ENCODE measurements around the gene PPDPF.
"Not testable (repeated sequence)": the region's sequence is repeated elsewhere in the genome, so short reads cannot be mapped to it uniquely, and the experiment has no call there.

Gene PPDPF, protein sequence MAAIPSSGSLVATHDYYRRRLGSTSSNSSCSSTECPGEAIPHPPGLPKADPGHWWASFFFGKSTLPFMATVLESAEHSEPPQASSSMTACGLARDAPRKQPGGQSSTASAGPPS

DNA sequence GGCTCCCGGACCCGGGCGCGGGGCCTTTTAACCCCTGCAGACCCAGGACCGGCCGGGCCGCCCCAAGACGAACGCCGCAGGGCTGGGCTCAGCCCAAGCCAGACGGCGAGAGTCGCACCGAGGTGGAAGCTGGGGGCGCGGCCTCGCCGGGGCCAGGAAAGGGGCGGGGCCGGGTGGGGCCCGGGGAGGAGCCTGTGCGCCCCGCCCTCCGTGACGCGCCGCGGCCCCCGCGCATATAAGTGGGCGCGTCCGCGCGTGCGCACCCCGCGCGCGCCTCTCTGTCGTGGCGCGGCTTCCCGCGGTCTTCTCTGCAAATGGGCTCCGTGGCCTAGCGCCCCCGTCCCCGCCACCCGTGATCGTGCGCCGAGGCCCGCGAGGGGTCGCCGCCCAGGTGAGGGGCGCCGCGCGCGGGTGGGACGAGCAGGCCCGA lies at the start of gene PPDPF:
Gene PPDPF, plus strand, starts transcription at position 262 of the 430 bp plus-strand sequence. CDS start 544 bp downstream, outside the sequence.
- peak; percentile 47 to 80 for DNase-seq

- DNase-seq = no peak
Observed at GRCh38 chr20:63471002-63471716, 49.4 kb upstream of the PPDPF start.

DNA sequence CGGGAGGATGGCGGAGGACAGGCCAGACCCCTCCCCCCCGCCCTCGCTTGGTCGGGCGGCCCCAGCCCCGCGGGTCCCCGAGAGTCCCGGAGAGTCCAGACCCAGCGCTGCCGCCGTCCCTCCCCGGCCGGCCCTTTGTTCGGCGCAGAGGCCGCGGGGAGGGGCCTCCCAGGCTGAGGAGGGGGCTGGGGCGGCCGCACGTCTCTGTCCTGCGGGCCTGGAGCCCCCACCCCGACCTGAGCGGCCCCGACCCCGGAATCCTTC lies 48.9 kb upstream of the PPDPF start:
- DNase-seq = no peak

- no peak for DNase-seq
Observed at GRCh38 chr20:63471981-63472831, 48.4 kb upstream of the PPDPF start, which contains the start of gene KCNQ2. Gene KCNQ2, minus strand, starts transcription at chr20:63472655. Its CDS starts 192 bp downstream, at chr20:63472463.

GRCh38 chr20:63472862-63473390 lies 47.6 kb upstream of the PPDPF start:
- no peak for DNase-seq

- no peak for DNase-seq
Observed at GRCh38 chr20:63473555-63474449, 46.8 kb upstream of the PPDPF start.

DNA sequence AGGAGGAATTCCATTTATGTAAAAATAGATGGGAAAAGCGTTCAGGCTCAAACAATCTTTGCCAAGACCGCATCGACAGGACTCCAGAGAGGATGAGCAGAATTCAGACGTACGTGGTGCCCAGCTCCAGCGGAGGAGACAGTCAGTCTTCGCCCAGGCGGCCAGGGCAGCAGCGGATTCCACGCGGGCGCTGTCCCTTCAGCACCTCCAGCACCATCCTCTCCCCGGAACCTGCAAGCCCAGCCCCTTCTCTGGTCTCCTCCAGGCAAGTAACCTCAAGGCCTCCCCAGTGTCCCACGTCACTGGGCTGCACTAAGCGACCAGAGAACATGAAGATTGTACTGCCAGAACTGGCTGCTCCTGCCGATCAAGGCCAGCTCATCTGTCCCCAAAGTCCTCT lies 45.4 kb upstream of the PPDPF start:
- no peak for DNase-seq

DNA sequence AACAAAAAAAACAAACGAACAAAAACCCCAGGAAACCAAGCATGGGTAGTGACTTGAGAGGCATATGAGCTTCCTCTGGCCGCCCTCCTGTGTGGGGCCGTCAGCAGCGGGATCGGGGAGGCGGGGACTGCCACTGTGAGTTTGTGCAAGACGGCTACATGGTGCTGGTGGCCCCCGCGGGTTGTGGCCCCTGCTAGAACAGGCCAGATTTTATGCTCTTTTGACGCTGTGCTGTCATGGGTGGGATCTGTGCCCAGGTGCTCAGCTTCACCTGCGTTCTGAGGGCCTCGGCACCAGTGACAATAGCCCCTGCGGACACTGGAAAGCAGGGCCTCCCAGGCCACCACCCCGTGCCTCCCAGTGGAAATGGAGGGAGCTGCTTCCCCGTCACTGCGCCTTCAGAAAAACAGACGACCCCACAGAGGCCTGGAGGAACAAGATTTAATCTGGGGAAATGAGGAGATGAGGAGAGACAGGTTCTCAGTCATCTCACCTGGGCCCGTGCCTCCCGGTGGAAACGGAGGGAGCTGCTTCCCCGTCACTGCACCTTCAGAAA lies 43.4 kb upstream of the PPDPF start:
- DNase-seq = no peak

GRCh38 chr20:63477944-63478343 lies 42.6 kb upstream of the PPDPF start:
- no peak for DNase-seq

DNA sequence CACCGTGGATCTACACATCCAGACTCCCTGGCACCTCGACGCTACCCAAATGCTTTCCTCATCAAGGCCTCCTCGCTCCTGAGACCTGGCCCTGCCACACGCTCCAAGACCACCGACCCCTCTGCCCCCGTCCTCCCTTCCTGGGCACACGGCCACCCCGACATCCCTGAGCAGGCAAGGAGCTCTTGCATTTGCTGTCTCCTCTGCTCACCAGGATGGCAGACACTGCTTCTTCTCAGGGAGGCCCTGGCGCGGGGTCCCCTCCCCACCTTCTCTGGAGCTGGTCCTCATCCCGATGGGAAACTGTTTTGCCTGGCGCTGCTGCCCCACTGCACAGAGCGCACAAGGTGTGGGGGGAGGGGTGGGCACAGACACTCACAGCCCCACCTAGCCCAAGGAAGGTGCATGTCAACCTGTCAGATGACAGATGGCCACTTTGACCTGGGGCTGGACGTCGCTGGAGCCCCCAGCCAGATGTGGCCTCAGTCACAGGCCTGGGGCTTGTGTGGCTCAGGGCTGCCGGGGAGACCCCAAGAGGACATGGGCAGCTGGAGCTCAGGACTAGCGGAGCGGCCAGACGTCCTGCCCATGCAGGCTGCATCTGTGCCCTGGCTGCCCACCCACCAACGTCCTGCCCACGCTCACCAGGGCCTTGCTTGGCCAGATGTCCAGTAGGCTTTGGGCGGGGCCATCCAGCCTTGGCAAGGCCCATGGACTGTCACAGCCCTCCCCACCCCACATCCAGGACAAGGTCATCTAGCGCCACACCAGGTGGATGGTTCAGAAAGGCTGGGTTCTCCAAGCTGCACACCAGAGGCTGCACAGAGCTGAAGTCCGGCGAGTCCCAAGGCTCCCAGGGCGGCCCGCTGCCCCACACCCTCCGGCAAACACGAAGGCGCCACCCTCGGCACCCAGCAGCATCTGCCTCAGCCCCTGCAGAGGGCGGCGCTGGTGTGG lies 41.9 kb upstream of the PPDPF start:
- no peak for DNase-seq

GRCh38 chr20:63479695-63480419 lies 40.7 kb upstream of the PPDPF start:
- not testable (repeated sequence) for DNase-seq

DNA sequence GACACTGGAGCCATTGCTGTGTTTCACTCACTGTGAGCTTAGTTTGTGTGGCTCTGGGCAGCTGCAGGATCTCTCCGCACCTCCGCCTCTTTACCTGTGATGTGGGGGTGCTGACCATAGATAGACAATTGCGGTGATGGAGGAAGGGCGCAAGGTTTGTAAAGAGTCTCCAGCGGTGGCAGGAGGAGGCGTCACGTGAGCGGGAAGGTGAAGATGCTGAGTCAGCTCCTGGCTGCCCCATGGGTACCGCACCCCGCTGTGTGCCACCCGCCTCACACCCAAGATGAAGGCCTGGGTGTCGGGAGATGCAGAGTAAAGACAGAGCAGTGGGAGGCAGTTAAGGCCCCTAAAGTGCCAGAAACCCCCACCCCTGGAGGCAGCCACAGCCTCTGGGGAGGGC lies 39.1 kb upstream of the PPDPF start:
- no peak for DNase-seq

- DNase-seq = no peak
Observed at GRCh38 chr20:63482021-63482587, 38.5 kb upstream of the PPDPF start.

DNA sequence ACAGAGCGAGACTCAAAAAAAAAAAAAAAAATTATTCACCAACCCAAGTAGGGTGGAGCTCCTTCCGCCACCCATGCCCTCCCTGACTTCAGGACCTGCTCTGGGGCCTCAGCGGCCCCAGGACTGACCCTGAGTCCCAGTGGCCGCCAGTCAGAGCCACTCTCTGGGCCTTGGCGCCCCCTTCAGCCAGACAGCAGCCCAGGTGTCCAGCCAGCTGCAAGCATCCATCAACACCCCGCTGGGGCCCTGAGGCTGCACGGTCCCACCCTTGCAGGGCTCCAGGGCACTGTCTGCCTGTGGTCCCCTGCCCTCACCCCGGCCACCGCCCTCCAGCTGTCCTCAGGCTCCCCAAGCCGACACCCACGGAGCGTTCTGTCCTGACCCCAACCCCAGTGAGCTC lies 36.7 kb upstream of the PPDPF start:
- DNase-seq = no peak

DNA sequence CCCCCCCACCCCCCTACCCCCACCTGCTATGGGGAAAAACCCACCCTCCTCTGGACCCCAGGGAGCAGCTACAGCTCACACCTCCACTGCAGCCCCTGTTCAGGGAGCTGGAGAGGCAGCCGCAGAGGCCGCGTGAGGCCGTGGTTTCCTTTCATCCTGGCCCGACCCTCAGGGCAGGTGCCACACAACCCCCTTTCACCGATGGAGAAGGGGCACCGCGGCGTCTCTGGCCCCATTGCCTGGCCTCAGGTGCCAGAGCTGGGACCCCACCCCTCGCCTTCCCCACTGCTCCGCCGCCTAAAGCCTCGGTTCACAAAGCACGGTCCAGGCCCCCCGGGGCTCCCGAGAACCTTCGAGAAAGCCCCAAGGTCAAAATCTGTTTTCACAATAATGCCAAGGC lies 36.3 kb upstream of the PPDPF start:
- no peak for DNase-seq

DNA sequence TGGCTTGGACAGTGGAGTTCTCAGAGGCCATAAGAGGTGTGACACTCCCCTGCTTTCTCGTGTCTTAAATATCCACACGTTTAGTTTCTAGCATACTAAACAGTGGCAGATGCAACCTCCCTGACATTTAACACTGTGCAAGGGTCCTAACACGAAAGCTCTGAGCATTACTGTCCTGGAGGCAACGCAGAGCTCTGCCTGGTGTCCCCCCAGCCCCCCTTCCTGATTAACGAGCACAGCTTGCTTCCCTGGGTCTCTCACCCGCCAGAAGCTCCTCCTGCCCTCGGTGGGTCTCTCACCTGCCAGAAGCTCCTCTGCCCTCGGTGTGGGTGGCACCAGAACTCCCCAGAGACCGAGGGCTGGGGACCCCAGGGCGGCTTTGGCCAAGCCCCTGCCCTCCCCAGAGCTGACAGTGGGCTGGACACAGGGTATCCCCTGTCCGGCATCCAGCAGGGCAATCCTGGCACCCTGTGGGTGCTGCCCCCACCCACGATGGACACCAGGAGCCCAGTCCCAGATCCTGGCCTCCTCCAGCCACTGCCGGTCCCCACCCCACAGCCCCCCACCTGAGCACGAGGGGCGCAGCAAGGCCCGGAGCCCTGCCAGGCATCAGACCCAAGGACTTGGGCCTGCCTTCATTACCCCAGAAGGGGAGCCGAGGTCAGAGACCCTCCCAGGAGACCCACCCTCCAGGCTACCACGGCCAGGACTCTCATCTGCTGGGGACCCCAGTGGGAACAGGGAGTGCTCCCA lies 35.7 kb upstream of the PPDPF start:
- DNase-seq = no peak

DNA sequence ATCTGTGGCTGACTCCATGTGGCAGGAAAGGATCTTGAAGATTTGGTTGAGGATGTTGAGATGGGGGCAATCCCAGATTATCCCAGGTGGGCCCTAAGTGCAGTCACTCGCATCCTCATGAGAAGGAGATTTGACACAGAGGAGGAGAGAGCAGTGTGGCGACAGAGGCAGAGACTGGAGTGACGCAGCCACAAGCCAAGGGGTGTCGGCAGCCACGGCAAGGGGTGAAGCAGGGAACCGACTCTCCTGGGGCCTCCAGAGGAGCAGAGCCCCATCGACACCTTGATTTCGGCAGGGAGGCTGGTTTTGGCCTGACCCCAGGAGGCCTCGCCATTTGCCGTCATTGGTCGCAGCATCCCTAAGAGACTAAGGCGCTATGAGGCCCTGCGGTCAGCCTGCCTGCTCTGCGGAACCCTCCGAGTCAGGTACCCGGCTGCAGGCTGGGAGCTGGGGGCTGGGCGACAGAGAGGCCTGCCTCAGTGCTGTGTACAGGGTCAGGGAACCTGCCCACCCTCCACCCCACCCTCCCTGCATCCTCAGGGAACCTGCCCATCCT lies 34.2 kb upstream of the PPDPF start:
- DNase-seq = no peak

- no peak for DNase-seq
Observed at GRCh38 chr20:63487116-63487764, 33.3 kb upstream of the PPDPF start.
